CD4-positive, alpha-beta T cell (primary cell): ENCODE data around the gene ERICH2. TPM values are rescaled to one million over a fixed set of nuclear protein-coding genes. Genes with fewer than 3 reads are reported as not detected.
A peak's percentile ranks its signal among the peaks of the same experiment; 100 is the strongest.

Experiments
- ATAC-seq: fragments of 200-7000 bp; cut with Tn5 transposase; one replicate; pipeline ENCODE4 v1.10.0; 2022; ENCODE audit warnings: mild to moderate bottlenecking; ENCODE audit not compliant: poor library complexity
- CTCF ChIA-PET: fragments of 350-600 bp; sonication (Branson Sonifier 250); formaldehyde crosslinking; loops from one replicate; lab custom pipeline; 2021; ENCODE audit warnings: antibody characterized with exemption, inconsistent platforms; lab: Charles Lee
- POLR2A ChIA-PET: fragments of 350-600 bp; sonication (Branson Sonifier 250); formaldehyde crosslinking; loops from one replicate; lab custom pipeline; 2021; ENCODE audit warnings: antibody characterized with exemption, inconsistent platforms; lab: Charles Lee
- DNase-seq, 14 experiments: peaks; one replicate each; pipeline ENCODE4 v3.0.0-alpha.2; 2013 to 2020; ENCODE audit warnings: mixed read lengths in 2 of 14
- H3K27ac ChIP-seq, 2 donors: one replicate each; pipeline versions ENCODE4 v1.5.1 to v1.7.0; 2013; ENCODE audit warnings: low read length in 2 of 2, low read depth in 1 of 2, mild to moderate bottlenecking in 1 of 2
- H3K27me3 ChIP-seq, 2 experiments: 1 replicate in 1 of 2; 2 replicates in 1 of 2; pipeline versions ENCODE4 v1.6.1 to v1.7.0; 2013; ENCODE audit warnings: low read length in 2 of 2, control low read depth in 1 of 2, mild to moderate bottlenecking in 1 of 2, moderate library complexity in 1 of 2; ENCODE audit not compliant: insufficient read depth in 2 of 2, control insufficient read depth in 1 of 2
- H3K36me3 ChIP-seq: one replicate; pipeline ENCODE4 v1.6.1; 2013; ENCODE audit warnings: low read length, control low read depth; ENCODE audit not compliant: insufficient read depth
- H3K4me1 ChIP-seq: one replicate; pipeline ENCODE4 v1.6.1; 2013; ENCODE audit warnings: low read length, control low read depth; ENCODE audit not compliant: insufficient read depth
- H3K4me3 ChIP-seq: one replicate; pipeline ENCODE4 v1.5.1; 2013; ENCODE audit warnings: mild to moderate bottlenecking, low read length, moderate library complexity
- H3K9me3 ChIP-seq, 2 experiments: 1 replicate in 1 of 2; 2 replicates in 1 of 2; pipeline versions ENCODE4 v1.6.1 to v1.7.0; 2013; ENCODE audit warnings: low read length in 2 of 2, mild to moderate bottlenecking in 2 of 2, control low read depth in 1 of 2, moderate library complexity in 1 of 2; ENCODE audit not compliant: control insufficient read depth in 1 of 2, insufficient read depth in 1 of 2
- H3K27ac Mint-ChIP-seq: one replicate; pipeline ENCODE4 v1.8.0; 2020; ENCODE audit warnings: mixed read lengths
- H3K27me3 Mint-ChIP-seq: one replicate; pipeline ENCODE4 v1.8.0; 2021; ENCODE audit warnings: mixed read lengths
- H3K36me3 Mint-ChIP-seq: one replicate; pipeline ENCODE4 v1.8.0; 2021; ENCODE audit warnings: low read depth, mixed read lengths
- H3K4me1 Mint-ChIP-seq: one replicate; pipeline ENCODE4 v1.8.0; 2021; ENCODE audit warnings: low read depth, mixed read lengths
- H3K4me3 Mint-ChIP-seq: one replicate; pipeline ENCODE4 v1.8.0; 2020; ENCODE audit warnings: mild to moderate bottlenecking, mixed read lengths
- H3K9me3 Mint-ChIP-seq: one replicate; pipeline ENCODE4 v1.8.0; 2020; ENCODE audit warnings: mixed read lengths
- CTCF ChIP-seq: fragments of 200-600 bp; IDR thresholded peaks from one replicate; pipeline ENCODE4 v1.8.0; 2022; ENCODE audit warnings: antibody characterized with exemption, mild to moderate bottlenecking
- intact Hi-C, 2 experiments: fragments of 100-400 bp; cut with DNase I in 1 of 2; cut with micrococcal nuclease in 1 of 2; formaldehyde crosslinking; loops; one replicate each; pipeline versions ENCODE4 v1.15.1 to v1.9.0; 2023 to 2025; cut with DNase I, micrococcal nuclease
- total RNA-seq, 174 experiments: library from RNA in 2 of 174; stranded (reverse) in 2 of 174; gene quantifications; one replicate each; pipeline ENCODE4 v1.2.3 and lab custom pipeline; 2021 to 2026

ERICH2 gene
- total RNA-seq, 2 experiments from 2014 or later, result not detected

- H3K9me3 Mint-ChIP-seq, result no peaks in the 10 kb centered on the region
- intact Hi-C loops, result loop anchor here in 1 of 2 experiments (5.0 kb wide), 1 partner anchor 76 kb away; no protein-coding TSS in a partner anchor
- ATAC-seq (no peak), DNase-seq (peak in 1 of 14 experiments; percentile 3)
- no peaks in the 10 kb centered on the region for H3K36me3 ChIP-seq
- no peak overlapping the region for H3K27ac ChIP-seq
- H3K4me1 Mint-ChIP-seq, result no peaks in the 10 kb centered on the region
- ChIA-PET CTCF (no interaction called here), POLR2A (no interaction called here)
- H3K4me3 Mint-ChIP-seq, result no peak overlapping the region
- peaks cover 5 to 9% of the 10 kb centered on the region in 2 experiments for H3K27me3 ChIP-seq
- H3K36me3 Mint-ChIP-seq, result no peaks in the 10 kb centered on the region
- H3K27ac Mint-ChIP-seq, result no peak overlapping the region
- peaks cover 20% of the 10 kb centered on the region for H3K27me3 Mint-ChIP-seq
- no peaks in the 10 kb centered on the region for H3K4me1 ChIP-seq
- H3K9me3 ChIP-seq, result peaks cover 0 to 5% of the 10 kb centered on the region in 2 experiments
- no peak overlapping the region for H3K4me3 ChIP-seq
- no peak for TF ChIP-seq CTCF
Measured at GRCh38 chr2:170736628-170737027, 33.5 kb upstream of the ERICH2 start.

GRCh38 chr2:170737406-170737805, 32.8 kb upstream of the ERICH2 start:
- TF ChIP-seq CTCF, result no peak
- no peaks in the 10 kb centered on the region for H3K36me3 ChIP-seq
- CTCF ChIA-PET, result no interaction called here
- H3K4me1 ChIP-seq, result no peaks in the 10 kb centered on the region
- Mint-ChIP-seq H3K27me3 (peaks cover 20% of the 10 kb centered on the region), H3K4me3 (no peak overlapping the region), H3K36me3 (no peaks in the 10 kb centered on the region), H3K27ac (no peak overlapping the region), H3K9me3 (no peaks in the 10 kb centered on the region), H3K4me1 (no peaks in the 10 kb centered on the region)
- H3K4me3 ChIP-seq, result no peak overlapping the region
- peaks cover 0 to 5% of the 10 kb centered on the region in 2 experiments for H3K9me3 ChIP-seq
- peaks cover 5 to 10% of the 10 kb centered on the region in 2 experiments for H3K27me3 ChIP-seq
- DNase-seq, result no peak
- no peak overlapping the region for H3K27ac ChIP-seq
- no peak for ATAC-seq
- intact Hi-C loops, result loop anchor here in 1 of 2 experiments (5.0 kb wide), 1 partner anchor 75 kb away; no protein-coding TSS in a partner anchor
- POLR2A ChIA-PET, result no interaction called here

GRCh38 chr2:170737821-170738220, 32.4 kb upstream of the ERICH2 start:
- TF ChIP-seq CTCF, result no peak
- Histone ChIP-seq H3K36me3 (no peaks in the 10 kb centered on the region), H3K4me1 (no peaks in the 10 kb centered on the region), H3K9me3 (peaks cover 0 to 5% of the 10 kb centered on the region in 2 experiments), H3K27me3 (peaks cover 5 to 10% of the 10 kb centered on the region in 2 experiments), H3K4me3 (no peak overlapping the region), H3K27ac (no peak overlapping the region)
- no peaks in the 10 kb centered on the region for H3K9me3 Mint-ChIP-seq
- no peak overlapping the region for H3K27ac Mint-ChIP-seq
- intact Hi-C loops, result loop anchor here in 1 of 2 experiments (5.0 kb wide), 1 partner anchor 74 kb away; no protein-coding TSS in a partner anchor
- ChIA-PET CTCF (no interaction called here), POLR2A (no interaction called here)
- DNase-seq, result no peak
- peaks cover 20% of the 10 kb centered on the region for H3K27me3 Mint-ChIP-seq
- H3K36me3 Mint-ChIP-seq, result no peaks in the 10 kb centered on the region
- H3K4me3 Mint-ChIP-seq, result no peak overlapping the region
- ATAC-seq, result no peak
- H3K4me1 Mint-ChIP-seq, result no peaks in the 10 kb centered on the region
